Measurements from ENCODE around the gene CAMTA2. TPM values are rescaled to one million over a fixed set of nuclear protein-coding genes. Genes with fewer than 3 reads are reported as not detected.

The CAMTA2 gene
- total and polyA plus RNA-seq, 9 of the 15 experiments (the other 6 are each of a cell fraction or from before 2014, with no cell fraction given), result 0.24 to 25.1 (median 6.3) TPM

DNA sequence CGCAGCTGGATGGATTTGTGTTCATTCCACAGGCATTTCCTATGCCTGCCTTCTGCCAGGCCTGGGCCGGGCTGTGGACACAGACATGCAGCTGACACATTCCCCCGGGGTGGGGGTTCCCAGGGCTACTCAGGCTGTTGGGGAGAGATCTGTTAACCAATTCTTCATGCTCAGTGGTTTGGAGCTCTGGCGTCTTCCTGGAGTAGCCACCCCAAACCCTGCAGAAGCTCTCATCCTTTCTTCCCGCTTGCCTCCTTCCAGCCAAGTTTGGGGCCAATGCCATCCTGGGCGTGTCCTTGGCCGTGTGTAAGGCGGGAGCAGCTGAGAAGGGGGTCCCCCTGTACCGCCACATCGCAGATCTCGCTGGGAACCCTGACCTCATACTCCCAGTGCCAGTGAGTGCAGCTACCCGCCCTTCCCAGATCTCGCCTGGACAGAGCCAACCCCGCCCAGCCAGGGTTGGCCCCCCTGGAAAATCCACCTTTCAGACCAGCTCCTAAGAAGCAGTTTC lies 34.0 kb downstream of the CAMTA2 start (continued):
- no peak for TF ChIP-seq SIN3A (IDR thresholded peaks at IDR 0.05; ENCODE audit: borderline replicate concordance in 2 of 2, control insufficient read depth in 1 of 2, low read depth in 2 of 2, low read length in 2 of 2)
- TF ChIP-seq, protein P1, sequence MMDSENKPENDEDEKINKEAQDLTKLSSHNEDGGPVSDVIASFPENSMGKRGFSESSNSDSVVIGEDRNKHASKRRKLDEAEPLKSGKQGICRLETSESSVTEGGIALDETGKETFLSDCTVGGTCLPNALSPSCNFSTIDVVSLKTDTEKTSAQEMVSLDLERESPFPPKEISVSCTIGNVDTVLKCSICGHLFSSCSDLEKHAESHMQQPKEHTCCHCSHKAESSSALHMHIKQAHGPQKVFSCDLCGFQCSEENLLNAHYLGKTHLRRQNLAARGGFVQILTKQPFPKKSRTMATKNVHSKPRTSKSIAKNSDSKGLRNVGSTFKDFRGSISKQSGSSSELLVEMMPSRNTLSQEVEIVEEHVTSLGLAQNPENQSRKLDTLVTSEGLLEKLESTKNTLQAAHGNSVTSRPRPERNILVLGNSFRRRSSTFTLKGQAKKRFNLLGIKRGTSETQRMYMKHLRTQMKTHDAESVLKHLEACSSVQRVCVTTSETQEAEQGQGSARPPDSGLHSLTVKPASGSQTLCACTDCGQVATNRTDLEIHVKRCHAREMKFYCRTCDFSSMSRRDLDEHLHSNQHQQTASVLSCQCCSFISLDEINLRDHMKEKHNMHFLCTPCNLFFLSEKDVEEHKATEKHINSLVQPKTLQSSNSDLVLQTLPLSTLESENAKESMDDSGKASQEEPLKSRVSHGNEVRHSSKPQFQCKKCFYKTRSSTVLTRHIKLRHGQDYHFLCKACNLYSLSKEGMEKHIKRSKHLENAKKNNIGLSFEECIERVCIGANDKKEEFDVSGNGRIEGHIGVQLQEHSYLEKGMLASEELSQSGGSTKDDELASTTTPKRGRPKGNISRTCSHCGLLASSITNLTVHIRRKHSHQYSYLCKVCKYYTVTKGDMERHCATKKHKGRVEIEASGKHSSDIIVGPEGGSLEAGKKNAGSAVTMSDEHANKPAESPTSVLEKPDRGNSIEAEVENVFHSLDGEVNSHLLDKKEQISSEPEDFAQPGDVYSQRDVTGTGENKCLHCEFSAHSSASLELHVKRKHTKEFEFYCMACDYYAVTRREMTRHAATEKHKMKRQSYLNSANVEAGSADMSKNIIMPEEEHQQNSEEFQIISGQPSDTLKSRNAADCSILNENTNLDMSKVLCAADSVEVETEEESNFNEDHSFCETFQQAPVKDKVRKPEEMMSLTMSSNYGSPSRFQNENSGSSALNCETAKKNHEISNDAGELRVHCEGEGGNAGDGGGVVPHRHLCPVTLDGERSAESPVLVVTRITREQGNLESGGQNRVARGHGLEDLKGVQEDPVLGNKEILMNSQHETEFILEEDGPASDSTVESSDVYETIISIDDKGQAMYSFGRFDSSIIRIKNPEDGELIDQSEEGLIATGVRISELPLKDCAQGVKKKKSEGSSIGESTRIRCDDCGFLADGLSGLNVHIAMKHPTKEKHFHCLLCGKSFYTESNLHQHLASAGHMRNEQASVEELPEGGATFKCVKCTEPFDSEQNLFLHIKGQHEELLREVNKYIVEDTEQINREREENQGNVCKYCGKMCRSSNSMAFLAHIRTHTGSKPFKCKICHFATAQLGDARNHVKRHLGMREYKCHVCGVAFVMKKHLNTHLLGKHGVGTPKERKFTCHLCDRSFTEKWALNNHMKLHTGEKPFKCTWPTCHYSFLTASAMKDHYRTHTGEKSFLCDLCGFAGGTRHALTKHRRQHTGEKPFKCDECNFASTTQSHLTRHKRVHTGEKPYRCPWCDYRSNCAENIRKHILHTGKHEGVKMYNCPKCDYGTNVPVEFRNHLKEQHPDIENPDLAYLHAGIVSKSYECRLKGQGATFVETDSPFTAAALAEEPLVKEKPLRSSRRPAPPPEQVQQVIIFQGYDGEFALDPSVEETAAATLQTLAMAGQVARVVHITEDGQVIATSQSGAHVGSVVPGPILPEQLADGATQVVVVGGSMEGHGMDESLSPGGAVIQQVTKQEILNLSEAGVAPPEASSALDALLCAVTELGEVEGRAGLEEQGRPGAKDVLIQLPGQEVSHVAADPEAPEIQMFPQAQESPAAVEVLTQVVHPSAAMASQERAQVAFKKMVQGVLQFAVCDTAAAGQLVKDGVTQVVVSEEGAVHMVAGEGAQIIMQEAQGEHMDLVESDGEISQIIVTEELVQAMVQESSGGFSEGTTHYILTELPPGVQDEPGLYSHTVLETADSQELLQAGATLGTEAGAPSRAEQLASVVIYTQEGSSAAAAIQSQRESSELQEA (IDR thresholded peaks at IDR 0.05; ENCODE audit: low read depth), result no peak
- TF ChIP-seq ASH1L (IDR thresholded peaks at IDR 0.05; ENCODE audit: borderline replicate concordance, low read depth, partially characterized antibody), result no peak
- no peak for TF ChIP-seq TCFL5 (CRISPR knock-in tag; conservative IDR thresholded peaks at IDR 0.05)
- TF ChIP-seq, protein P2, sequence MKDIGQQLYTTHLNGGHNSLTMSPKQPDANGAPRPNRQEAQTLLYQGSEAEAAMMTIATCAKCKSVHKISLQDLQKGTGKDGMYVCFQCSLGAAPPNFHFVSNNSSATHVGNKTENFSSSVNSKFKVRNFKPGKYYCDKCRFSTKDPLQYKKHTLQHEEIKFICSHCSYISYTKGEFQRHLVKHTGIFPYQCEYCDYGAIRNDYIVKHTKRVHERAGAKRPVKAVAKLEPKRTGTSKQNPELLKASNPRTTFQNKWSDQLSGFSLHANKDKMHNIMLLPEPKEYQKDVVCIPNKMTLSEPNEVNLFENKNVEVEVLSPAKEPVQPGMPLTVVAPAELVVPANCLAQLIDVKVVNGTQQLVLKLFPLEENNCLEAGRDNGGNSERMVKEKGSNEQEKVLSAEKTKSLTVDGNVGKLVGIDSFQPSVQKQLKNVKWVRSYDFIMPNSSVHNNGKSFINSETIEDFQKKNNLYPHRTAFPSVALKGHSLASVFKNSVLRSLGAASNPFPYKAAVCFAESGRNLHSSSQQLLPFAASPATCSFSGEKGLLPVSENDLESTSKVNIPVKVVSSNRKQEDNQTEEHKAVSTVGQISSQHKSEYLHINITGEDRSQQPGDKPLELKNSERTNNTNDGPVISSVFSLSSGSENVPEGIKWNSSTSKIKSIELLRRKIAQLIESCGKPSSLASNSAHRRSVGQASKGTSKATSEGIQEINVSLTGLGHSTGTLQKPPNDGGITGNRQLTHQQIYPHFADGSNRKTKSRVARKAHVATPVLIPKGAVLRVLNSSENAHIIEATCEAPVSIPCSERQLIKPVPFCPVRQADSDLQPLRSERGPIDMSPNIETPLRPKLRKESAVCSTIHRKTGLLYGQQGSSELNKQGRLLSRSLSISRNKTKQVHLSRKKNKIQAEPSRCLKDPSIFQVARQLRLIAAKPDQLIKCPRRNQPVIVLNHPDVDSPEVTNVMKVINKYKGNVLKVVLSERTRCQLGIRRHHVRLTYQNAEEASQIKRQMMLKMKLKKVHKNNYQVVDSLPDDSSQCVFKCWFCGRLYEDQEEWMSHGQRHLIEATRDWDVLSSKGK (CRISPR knock-in tag; IDR thresholded peaks at IDR 0.05), result no peak
- TF ChIP-seq SETDB1 (IDR thresholded peaks at IDR 0.05; ENCODE audit: low read length), result no peak
- TF ChIP-seq ZC3H8 (IDR thresholded peaks at IDR 0.05), result no peak
- TF ChIP-seq TFAM (CRISPR knock-in tag; conservative IDR thresholded peaks at IDR 0.05), result no peak
